Activated CD4-positive, alpha-beta memory T cell treated with anti-CD3 and anti-CD28 coated beads for 36 hours (primary cell): ENCODE measurements around the gene SIRT3. TPM values are rescaled to one million over a fixed set of nuclear protein-coding genes. Genes with fewer than 3 reads are reported as not detected.

ENCODE experiments used
- CTCF ChIA-PET: fragments of 350-600 bp; sonication (Branson Sonifier 250); formaldehyde crosslinking; loops from one replicate; lab custom pipeline; 2021; ENCODE audit warnings: antibody characterized with exemption, inconsistent platforms; lab: Charles Lee
- POLR2A ChIA-PET: fragments of 350-600 bp; sonication (Branson Sonifier 250); formaldehyde crosslinking; loops from one replicate; lab custom pipeline; 2021; ENCODE audit warnings: antibody characterized with exemption; lab: Charles Lee
- DNase-seq: peaks from one replicate; pipeline ENCODE4 v3.0.0-alpha.2; 2020
- H3K27ac Mint-ChIP-seq: one replicate; pipeline ENCODE4 v1.8.0; 2021; ENCODE audit warnings: mixed read lengths
- H3K27me3 Mint-ChIP-seq: one replicate; pipeline ENCODE4 v1.8.0; 2021; ENCODE audit warnings: mixed read lengths
- H3K36me3 Mint-ChIP-seq: one replicate; pipeline ENCODE4 v1.8.0; 2021; ENCODE audit warnings: mixed read lengths
- H3K4me1 Mint-ChIP-seq: one replicate; pipeline ENCODE4 v1.8.0; 2021; ENCODE audit warnings: low read depth, mixed read lengths
- H3K4me3 Mint-ChIP-seq: one replicate; pipeline ENCODE4 v1.8.0; 2021; ENCODE audit warnings: mild to moderate bottlenecking, mixed read lengths
- H3K9me3 Mint-ChIP-seq: one replicate; pipeline ENCODE4 v1.8.0; 2021; ENCODE audit warnings: mixed read lengths
- intact Hi-C: fragments of 100-400 bp; cut with micrococcal nuclease; formaldehyde crosslinking; loops from one replicate; pipeline ENCODE4 v1.15.1; 2023
- total RNA-seq, 2 experiments: library from RNA; stranded (reverse); gene quantifications; one replicate each; pipeline ENCODE4 v1.2.3, GENCODE V29; 2021

SIRT3 gene
- total RNA-seq, 2 experiments from 2014 or later, result 16.1 to 17.6 TPM

- ChIA-PET POLR2A (interaction anchor here (1.7 kb wide), 1 partner anchor 25 kb away, joined by 5 read pairs; the partner anchor contains the start of gene PSMD13), CTCF (interaction anchor here (1.9 kb wide), 1 partner anchor 40 kb away, joined by 5 read pairs; no protein-coding TSS in a partner anchor)
- Mint-ChIP-seq H3K27me3 (no peaks in the 10 kb centered on the region), H3K36me3 (peaks cover 49% of the 10 kb centered on the region), H3K27ac (no peak overlapping the region), H3K4me1 (peaks cover 20% of the 10 kb centered on the region), H3K4me3 (no peak overlapping the region), H3K9me3 (no peaks in the 10 kb centered on the region)
- no peak for DNase-seq
- intact Hi-C loops, result no loop called here
Observed at GRCh38 chr11:211741-212140, 24.4 kb downstream of the SIRT3 start.

GRCh38 chr11:211295-211694 lies 24.8 kb downstream of the SIRT3 start:
- ChIA-PET POLR2A (interaction anchor here (1.7 kb wide), 1 partner anchor 26 kb away, joined by 5 read pairs; the partner anchor contains the start of gene PSMD13), CTCF (interaction anchor here (1.9 kb wide), 1 partner anchor 40 kb away, joined by 5 read pairs; no protein-coding TSS in a partner anchor)
- peaks cover 20% of the 10 kb centered on the region for H3K4me1 Mint-ChIP-seq
- peak overlapping the region; percentile 2 for H3K27ac Mint-ChIP-seq
- intact Hi-C loops, result no loop called here
- DNase-seq, result no peak
- peaks cover 52% of the 10 kb centered on the region for H3K36me3 Mint-ChIP-seq
- no peak overlapping the region for H3K4me3 Mint-ChIP-seq
- H3K27me3 Mint-ChIP-seq, result no peaks in the 10 kb centered on the region
- no peaks in the 10 kb centered on the region for H3K9me3 Mint-ChIP-seq

DNA sequence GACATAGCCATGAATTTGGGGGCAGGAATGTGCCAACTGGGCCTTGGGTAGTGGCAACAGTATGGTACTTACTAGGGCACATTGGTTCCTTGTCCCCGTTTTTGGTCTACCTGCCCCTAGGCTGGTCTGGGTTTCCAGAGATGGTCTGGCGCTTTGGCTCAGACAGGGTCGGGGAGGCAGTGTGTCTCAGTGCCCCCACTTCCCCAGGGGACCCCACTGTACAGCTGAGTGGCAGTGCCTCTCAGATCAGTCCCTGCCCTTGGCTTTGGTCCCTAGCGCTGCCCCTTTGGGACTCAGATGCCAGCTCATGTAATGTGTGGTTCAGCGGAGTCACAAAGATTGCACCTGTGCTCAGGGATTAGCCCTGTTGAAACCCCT lies 25.4 kb downstream of the SIRT3 start:
- no peak overlapping the region for H3K27ac Mint-ChIP-seq
- POLR2A ChIA-PET, result no interaction called here
- no peak overlapping the region for H3K4me3 Mint-ChIP-seq
- no peaks in the 10 kb centered on the region for H3K27me3 Mint-ChIP-seq
- H3K4me1 Mint-ChIP-seq, result peaks cover 25% of the 10 kb centered on the region
- H3K9me3 Mint-ChIP-seq, result no peaks in the 10 kb centered on the region
- intact Hi-C loops, result no loop called here
- CTCF ChIA-PET, result no interaction called here
- H3K36me3 Mint-ChIP-seq, result peaks cover 52% of the 10 kb centered on the region
- DNase-seq, result no peak

GRCh38 chr11:210122-210802 lies 25.9 kb downstream of the SIRT3 start:
- peaks cover 54% of the 10 kb centered on the region for H3K36me3 Mint-ChIP-seq
- intact Hi-C loops, result no loop called here
- peak overlapping the region; percentile 97 for H3K4me3 Mint-ChIP-seq
- peak overlapping the region; percentile 99 for H3K27ac Mint-ChIP-seq
- DNase-seq, result no peak
- CTCF ChIA-PET, result interaction anchor here (0.9 to 1.5 kb wide), 2 partner anchors 26 to 40 kb away, joined by 3 to 5 read pairs; partner anchors contain the start of genes PSMD13 and SIRT3
- POLR2A ChIA-PET, result interaction anchor here (5.2 kb wide), 1 partner anchor 27 kb away, joined by 32 read pairs; the partner anchor contains the start of genes PSMD13 and SIRT3
- no peaks in the 10 kb centered on the region for H3K27me3 Mint-ChIP-seq
- no peaks in the 10 kb centered on the region for H3K9me3 Mint-ChIP-seq
- H3K4me1 Mint-ChIP-seq, result peaks cover 30% of the 10 kb centered on the region

DNA sequence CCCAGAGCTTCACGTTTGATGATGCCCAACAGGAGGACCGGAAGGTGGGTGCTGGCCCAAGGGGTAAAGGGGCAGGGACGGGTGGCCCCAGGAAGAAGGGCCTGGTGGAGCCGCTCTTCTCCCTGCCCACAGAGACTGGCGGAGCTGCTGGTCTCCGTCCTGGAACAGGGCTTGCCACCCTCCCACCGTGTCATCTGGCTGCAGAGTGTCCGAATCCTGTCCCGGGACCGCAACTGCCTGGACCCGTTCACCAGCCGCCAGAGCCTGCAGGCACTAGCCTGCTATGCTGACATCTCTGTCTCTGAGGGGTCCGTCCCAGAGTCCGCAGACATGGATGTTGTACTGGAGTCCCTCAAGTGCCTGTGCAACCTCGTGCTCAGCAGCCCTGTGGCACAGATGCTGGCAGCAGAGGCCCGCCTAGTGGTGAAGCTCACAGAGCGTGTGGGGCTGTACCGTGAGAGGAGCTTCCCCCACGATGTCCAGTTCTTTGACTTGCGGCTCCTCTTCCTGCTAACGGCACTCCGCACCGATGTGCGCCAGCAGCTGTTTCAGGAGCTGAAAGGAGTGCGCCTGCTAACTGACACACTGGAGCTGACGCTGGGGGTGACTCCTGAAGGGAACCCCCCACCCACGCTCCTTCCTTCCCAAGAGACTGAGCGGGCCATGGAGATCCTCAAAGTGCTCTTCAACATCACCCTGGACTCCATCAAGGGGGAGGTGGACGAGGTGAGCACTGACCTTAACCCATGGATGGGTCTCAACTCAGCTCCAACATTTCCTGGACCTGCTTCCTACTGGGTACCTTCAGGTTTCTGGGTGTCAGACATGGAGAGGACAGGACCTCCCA lies 26.6 kb downstream of the SIRT3 start:
- intact Hi-C loops, result loop anchor here (5.0 kb wide), 1 partner anchor 148 kb away; no protein-coding TSS in a partner anchor
- Mint-ChIP-seq H3K4me1 (peaks cover 35% of the 10 kb centered on the region), H3K36me3 (peaks cover 49% of the 10 kb centered on the region), H3K27me3 (no peaks in the 10 kb centered on the region), H3K4me3 (peak overlapping the region; percentile 97), H3K27ac (peak overlapping the region; percentile 99), H3K9me3 (no peaks in the 10 kb centered on the region)
- ChIA-PET CTCF (interaction anchor here (0.9 to 1.5 kb wide), 3 partner anchors 27 to 41 kb away, joined by 3 to 5 read pairs (median 4); partner anchors contain the start of genes PSMD13 and SIRT3), POLR2A (interaction anchor here (5.2 kb wide), 1 partner anchor 28 kb away, joined by 32 read pairs; the partner anchor contains the start of genes PSMD13 and SIRT3)
- peak; percentile 24 for DNase-seq

GRCh38 chr11:208917-209260 lies 27.3 kb downstream of the SIRT3 start:
- Mint-ChIP-seq H3K27ac (peak overlapping the region; percentile 99), H3K9me3 (no peaks in the 10 kb centered on the region), H3K4me3 (peak overlapping the region; percentile 97), H3K36me3 (peaks cover 49% of the 10 kb centered on the region), H3K4me1 (peaks cover 39% of the 10 kb centered on the region), H3K27me3 (no peaks in the 10 kb centered on the region)
- ChIA-PET CTCF (interaction anchor here (1.1 to 1.5 kb wide), 3 partner anchors 28 to 327 kb away, joined by 3 to 4 read pairs (median 3); partner anchors contain the start of genes HRAS, PSMD13 and SIRT3), POLR2A (interaction anchor here (5.2 kb wide), 1 partner anchor 29 kb away, joined by 32 read pairs; the partner anchor contains the start of genes PSMD13 and SIRT3)
- intact Hi-C loops, result loop anchor here (5.0 kb wide), 1 partner anchor 148 kb away; no protein-coding TSS in a partner anchor
- no peak for DNase-seq

GRCh38 chr11:208181-208916 lies 27.8 kb downstream of the SIRT3 start:
- Mint-ChIP-seq H3K27me3 (no peaks in the 10 kb centered on the region), H3K36me3 (peaks cover 48% of the 10 kb centered on the region), H3K9me3 (no peaks in the 10 kb centered on the region), H3K4me1 (peaks cover 45% of the 10 kb centered on the region), H3K27ac (peak overlapping the region; percentile 99), H3K4me3 (peak overlapping the region; percentile 97)
- ChIA-PET POLR2A (interaction anchor here (1.1 to 5.2 kb wide), 3 partner anchors 29 to 147 kb away, joined by 4 to 32 read pairs (median 10); partner anchors contain the start of genes PSMD13 and SIRT3), CTCF (interaction anchor here (1.1 to 1.5 kb wide), 4 partner anchors 28 to 327 kb away, joined by 3 to 4 read pairs (median 4); partner anchors contain the start of genes HRAS, PSMD13 and SIRT3)
- peak; percentile 89 for DNase-seq
- intact Hi-C loops, result loop anchor here (5.0 kb wide), 1 partner anchor 149 kb away; no protein-coding TSS in a partner anchor

DNA sequence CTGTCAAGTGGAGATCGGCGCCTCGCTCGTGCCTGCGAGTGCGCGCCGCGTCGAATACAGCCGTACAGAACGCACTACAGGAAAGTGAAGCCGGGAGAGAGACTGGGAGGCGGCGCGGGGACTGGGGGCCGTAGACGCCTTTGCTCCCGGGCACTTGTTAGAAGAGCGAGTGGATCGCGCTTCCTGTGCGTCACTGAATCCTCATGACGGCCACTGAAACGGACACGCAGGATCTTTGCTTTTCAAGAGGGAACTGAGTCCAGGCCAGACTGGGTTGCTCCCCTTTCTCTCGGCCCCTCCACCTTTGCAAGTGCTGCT lies 28.3 kb downstream of the SIRT3 start:
- CTCF ChIA-PET, result interaction anchor here (0.9 to 2.2 kb wide), 10 partner anchors 29 to 328 kb away, joined by 3 to 10 read pairs (median 4); partner anchors contain the start of gene HRAS
- Mint-ChIP-seq H3K4me3 (peak overlapping the region; percentile 97), H3K4me1 (peaks cover 50% of the 10 kb centered on the region), H3K36me3 (peaks cover 45% of the 10 kb centered on the region), H3K27ac (peak overlapping the region; percentile 99), H3K27me3 (no peaks in the 10 kb centered on the region), H3K9me3 (no peaks in the 10 kb centered on the region)
- intact Hi-C loops, result loop anchor here (1.0 to 5.0 kb wide), 6 partner anchors 28 to 298 kb away; partner anchors contain the start of genes IFITM1, PSMD13, PTDSS2 and SIRT3
- POLR2A ChIA-PET, result interaction anchor here (0.6 to 5.2 kb wide), 13 partner anchors 9 to 241 kb away, joined by 3 to 32 read pairs (median 4); partner anchors contain the start of genes PGGHG, PSMD13 and SIRT3
- no peak for DNase-seq

GRCh38 chr11:207208-207862 lies 28.8 kb downstream of the SIRT3 start, which contains the start of the genes BET1L and RIC8A:
TSS of gene BET1L (minus strand) at chr11:207399. CDS start at chr11:207321, 78 bp downstream.
TSS of gene RIC8A (plus strand) at chr11:207708. CDS start at chr11:208855, 1,147 bp downstream.
- Mint-ChIP-seq H3K4me1 (peaks cover 55% of the 10 kb centered on the region), H3K27ac (peak within 1 kb of the TSS; percentile 99), H3K36me3 (peaks cover 45% of the 10 kb centered on the region), H3K27me3 (no peaks in the 10 kb centered on the region), H3K4me3 (peak within 1 kb of the TSS; percentile 97), H3K9me3 (no peaks in the 10 kb centered on the region)
- intact Hi-C loops, result loop anchor here (1.0 to 5.0 kb wide), 6 partner anchors 29 to 299 kb away; partner anchors contain the start of genes IFITM1, PSMD13, PTDSS2 and SIRT3
- DNase-seq, result peak; percentile 98
- POLR2A ChIA-PET, result interaction anchor here (0.6 to 5.2 kb wide), 14 partner anchors 9 to 242 kb away, joined by 3 to 32 read pairs (median 4); partner anchors contain the start of genes PGGHG, PSMD13 and SIRT3
- CTCF ChIA-PET, result interaction anchor here (0.7 to 2.2 kb wide), 11 partner anchors 30 to 200 kb away, joined by 3 to 10 read pairs (median 4); no protein-coding TSS in a partner anchor
